ENCODE measurements around the gene FAM184B. TPM values are rescaled to one million over a fixed set of nuclear protein-coding genes. Genes with fewer than 3 reads are reported as not detected.

Gene FAM184B
- total and polyA plus RNA-seq, 10 donors = 0.03 to 0.04 (median 0.03) TPM; not detected in 7

DNA sequence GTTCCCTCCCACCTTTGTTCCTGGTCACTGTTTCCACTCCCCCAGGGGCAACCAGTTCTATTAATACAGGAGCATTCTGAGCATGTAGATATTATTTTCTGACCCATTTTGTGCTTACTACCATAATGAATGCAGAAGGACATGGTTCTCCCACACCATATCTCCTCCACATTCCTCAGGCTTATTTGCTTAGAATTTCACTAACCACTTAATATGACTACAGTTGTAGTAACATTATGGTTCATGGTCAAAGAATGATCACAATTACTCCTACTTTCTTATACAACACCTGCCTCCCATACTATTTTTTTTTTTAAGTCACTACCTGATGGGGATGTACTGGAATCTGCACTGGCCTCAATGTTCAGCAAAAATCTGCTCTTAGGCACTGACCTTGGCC lies 7.5 kb upstream of the FAM184B start:
- H3K4me1 ChIP-seq = peaks cover 0 to 7% (median 0%) of the 10 kb centered on the region in 6 donors
- H3K27ac ChIP-seq = no peak overlapping the region
- H3K36me3 ChIP-seq = peaks cover 0 to 27% (median 5%) of the 10 kb centered on the region in 6 donors
- peaks cover 0 to 9% (median 0%) of the 10 kb centered on the region in 8 donors for H3K9me3 ChIP-seq
- no peaks in the 10 kb centered on the region for H3K27me3 ChIP-seq (replicated peaks in 1 of 7)
- intact Hi-C loops (cut with DNase I; ENCODE audit: low total_unique reads) = no loop called here
- no peak for TF ChIP-seq POLR2AphosphoS5 (IDR thresholded peaks at IDR 0.05)
- TF ChIP-seq, protein P1, sequence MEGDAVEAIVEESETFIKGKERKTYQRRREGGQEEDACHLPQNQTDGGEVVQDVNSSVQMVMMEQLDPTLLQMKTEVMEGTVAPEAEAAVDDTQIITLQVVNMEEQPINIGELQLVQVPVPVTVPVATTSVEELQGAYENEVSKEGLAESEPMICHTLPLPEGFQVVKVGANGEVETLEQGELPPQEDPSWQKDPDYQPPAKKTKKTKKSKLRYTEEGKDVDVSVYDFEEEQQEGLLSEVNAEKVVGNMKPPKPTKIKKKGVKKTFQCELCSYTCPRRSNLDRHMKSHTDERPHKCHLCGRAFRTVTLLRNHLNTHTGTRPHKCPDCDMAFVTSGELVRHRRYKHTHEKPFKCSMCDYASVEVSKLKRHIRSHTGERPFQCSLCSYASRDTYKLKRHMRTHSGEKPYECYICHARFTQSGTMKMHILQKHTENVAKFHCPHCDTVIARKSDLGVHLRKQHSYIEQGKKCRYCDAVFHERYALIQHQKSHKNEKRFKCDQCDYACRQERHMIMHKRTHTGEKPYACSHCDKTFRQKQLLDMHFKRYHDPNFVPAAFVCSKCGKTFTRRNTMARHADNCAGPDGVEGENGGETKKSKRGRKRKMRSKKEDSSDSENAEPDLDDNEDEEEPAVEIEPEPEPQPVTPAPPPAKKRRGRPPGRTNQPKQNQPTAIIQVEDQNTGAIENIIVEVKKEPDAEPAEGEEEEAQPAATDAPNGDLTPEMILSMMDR (IDR thresholded peaks at IDR 0.05 in 8 of 11, conservative IDR thresholded peaks at IDR 0.05 in 3 of 11) = no peak
- no peak for TF ChIP-seq POLR2A (IDR thresholded peaks at IDR 0.05)
- DNase-seq = no peak
- H3K4me3 ChIP-seq = no peak overlapping the region

DNA sequence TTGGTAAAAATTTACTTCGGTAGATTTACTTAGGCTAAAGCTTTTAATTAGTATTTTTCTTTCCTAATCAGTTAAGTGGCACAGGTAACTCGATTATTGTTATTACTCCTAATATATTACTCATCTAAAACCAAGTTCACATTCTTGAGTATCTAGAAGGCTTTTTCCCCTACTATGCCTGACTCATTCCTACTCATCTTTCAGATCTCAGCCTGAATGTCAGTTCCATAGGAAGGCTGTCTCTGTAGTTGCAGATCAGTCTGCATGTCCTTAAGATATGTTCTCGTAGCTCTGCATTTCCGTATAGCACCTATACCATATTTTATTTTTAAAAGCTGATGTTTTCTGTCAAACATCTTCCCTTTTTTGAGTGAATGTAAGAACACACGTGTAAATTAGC lies 5.9 kb upstream of the FAM184B start:
- Histone ChIP-seq H3K9me3 (peaks cover 0 to 9% (median 0%) of the 10 kb centered on the region in 8 donors), H3K4me3 (no peak overlapping the region), H3K27me3 (replicated peaks in 1 of 7) (peaks cover 0 to 5% (median 0%) of the 10 kb centered on the region in 7 donors), H3K4me1 (peaks cover 0 to 7% (median 0%) of the 10 kb centered on the region in 6 donors), H3K27ac (no peak overlapping the region), H3K36me3 (peaks cover 0 to 15% (median 5%) of the 10 kb centered on the region in 6 donors)
- TF ChIP-seq, protein P1 (IDR thresholded peaks at IDR 0.05 in 8 of 11, conservative IDR thresholded peaks at IDR 0.05 in 3 of 11) = no peak
- TF ChIP-seq POLR2A (IDR thresholded peaks at IDR 0.05) (no peak), POLR2AphosphoS5 (IDR thresholded peaks at IDR 0.05) (no peak)
- no peak for DNase-seq
- 84 to 91% (median 88%) methylated on average over 5 of the region's 5 CpGs for WGBS, 5 donors
- intact Hi-C loops (cut with DNase I; ENCODE audit: low total_unique reads) = no loop called here

DNA sequence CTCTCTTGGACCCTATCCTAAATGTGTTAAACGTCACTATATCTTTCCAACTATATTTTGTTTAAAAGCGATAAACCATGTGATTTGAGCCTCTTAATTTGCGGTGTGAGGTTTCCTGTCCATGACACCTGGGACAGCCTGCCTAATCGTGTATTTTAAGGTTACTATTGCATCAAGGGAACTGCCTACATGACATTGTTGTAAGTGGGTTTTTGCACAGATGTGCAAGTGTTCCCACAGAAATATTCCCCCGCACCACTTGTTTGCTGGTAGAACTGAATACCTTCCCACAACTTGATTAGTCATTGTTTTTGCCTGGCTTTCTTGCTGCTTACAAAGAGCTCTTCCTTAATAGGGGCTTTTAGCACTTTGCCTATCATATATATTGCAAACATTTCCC lies 5.1 kb upstream of the FAM184B start:
- Histone ChIP-seq H3K4me3 (no peak overlapping the region), H3K36me3 (peaks cover 0 to 8% (median 4%) of the 10 kb centered on the region in 6 donors), H3K27ac (no peak overlapping the region), H3K4me1 (peaks cover 0 to 14% (median 3%) of the 10 kb centered on the region in 6 donors), H3K27me3 (replicated peaks in 1 of 7) (peaks cover 0 to 12% (median 7%) of the 10 kb centered on the region in 7 donors), H3K9me3 (peaks cover 0 to 4% (median 0%) of the 10 kb centered on the region in 8 donors)
- TF ChIP-seq POLR2A (IDR thresholded peaks at IDR 0.05) (no peak), POLR2AphosphoS5 (IDR thresholded peaks at IDR 0.05) (no peak)
- TF ChIP-seq, protein P1 (IDR thresholded peaks at IDR 0.05 in 8 of 11, conservative IDR thresholded peaks at IDR 0.05 in 3 of 11) = no peak
- DNase-seq = no peak
- intact Hi-C loops (cut with DNase I; ENCODE audit: low total_unique reads) = no loop called here
- WGBS, 5 donors = 20 to 33% (median 27%) methylated on average over 5 of the region's 5 CpGs

DNA sequence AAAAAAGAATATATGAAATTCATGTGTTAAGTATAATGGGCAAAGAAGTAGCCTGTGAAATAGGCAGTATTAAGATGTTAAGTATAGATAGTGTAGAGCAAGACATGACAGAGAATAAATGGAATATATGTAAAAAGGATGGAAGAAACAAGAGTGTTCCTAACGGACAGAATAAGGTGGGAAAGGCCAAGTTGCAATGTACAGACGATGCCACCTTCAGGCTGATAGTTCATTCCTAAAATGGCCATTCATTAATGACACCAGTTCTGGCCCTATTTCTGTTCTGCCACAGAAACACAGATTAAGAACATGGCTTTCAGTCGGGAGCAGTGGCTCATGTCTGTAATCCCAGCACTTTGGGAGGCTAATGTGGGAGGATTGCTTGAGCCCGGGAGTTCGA lies 4.4 kb upstream of the FAM184B start:
- no peak for TF ChIP-seq POLR2A (IDR thresholded peaks at IDR 0.05)
- H3K9me3 ChIP-seq = no peaks in the 10 kb centered on the region
- peaks cover 0 to 19% (median 14%) of the 10 kb centered on the region in 7 donors for H3K27me3 ChIP-seq (replicated peaks in 1 of 7)
- WGBS, 5 donors = 72 to 88% (median 81%) methylated on average over 5 of the region's 5 CpGs
- H3K4me3 ChIP-seq = no peak overlapping the region
- DNase-seq = no peak
- H3K36me3 ChIP-seq = peaks cover 0 to 4% (median 0%) of the 10 kb centered on the region in 6 donors
- H3K27ac ChIP-seq = no peak overlapping the region
- intact Hi-C loops (cut with DNase I; ENCODE audit: low total_unique reads) = no loop called here
- H3K4me1 ChIP-seq = peaks cover 0 to 21% (median 11%) of the 10 kb centered on the region in 6 donors

Data from spleen (tissue), 11 donors.